GM12878 (cell line): ENCODE data around the gene C9orf72. TPM values are rescaled to one million over a fixed set of nuclear protein-coding genes. Genes with fewer than 3 reads are reported as not detected.
A peak's percentile ranks its signal among the peaks of the same experiment; 100 is the strongest.

Source experiments
- ATAC-seq: fragments of 200-7000 bp; cut with Tn5 transposase; 3 replicates; pipeline ENCODE4 v1.9.1; 2020; ENCODE audit warnings: mild to moderate bottlenecking, moderate library complexity
- BruUV-seq: library from RNA; stranded (reverse); fragments of 400-500 nt; replicated peaks from 2 replicates; lab custom pipeline; 2021; lab: Mats Ljungman, UMichigan
- CTCF ChIA-PET: fragments of 300-600 bp; sonication (Branson Sonifier 250); formaldehyde crosslinking; extraction: SDS; loops from one replicate; lab custom pipeline; 2021; ENCODE audit warnings: inconsistent platforms; lab: Yijun Ruan, JAX
- POLR2A ChIA-PET: fragments of 350-600 bp; formaldehyde crosslinking; extraction: SDS; loops from one replicate; lab custom pipeline; 2021; ENCODE audit warnings: inconsistent platforms; lab: Charles Lee
- RAD21 ChIA-PET: fragments of 300-600 bp; sonication (Branson Sonifier 250); formaldehyde crosslinking; loops from one replicate; lab custom pipeline; 2023; ENCODE audit warnings: antibody characterized with exemption; ENCODE audit not compliant: unreplicated experiment; lab: Charles Lee
- SMC1A ChIA-PET: fragments of 300-600 bp; sonication (Branson Sonifier 250); formaldehyde crosslinking; loops from one replicate; lab custom pipeline; 2023; ENCODE audit not compliant: unreplicated experiment, uncharacterized antibody; lab: Charles Lee
- DNase-seq: peaks from one replicate; pipeline ENCODE4 v3.0.0-alpha.2; 2011; ENCODE audit warnings: low read depth, low spot score
- FAIRE-seq: peaks from 3 replicates; lab custom pipeline; 2011; peaks lifted over from hg19 to GRCh38; lab: Jason Lieb, UNC
- H2AFZ ChIP-seq: 2 replicates; pipeline ENCODE4 v1.6.0; 2011; ENCODE audit warnings: low read depth, low read length, control low read depth; ENCODE audit not compliant: control insufficient read depth
- H3K27ac ChIP-seq: 2 replicates; pipeline ENCODE4 v1.5.1; 2011; ENCODE audit warnings: control low read depth; ENCODE audit not compliant: control insufficient read depth, insufficient read depth
- H3K27me3 ChIP-seq, 2 experiments: replicated peaks in 1 of 2; 2 replicates each; pipeline versions ENCODE4 v1.6.0 to v1.6.1; 2011; ENCODE audit warnings: low read length in 1 of 2; ENCODE audit not compliant: control insufficient read depth in 2 of 2, insufficient read depth in 2 of 2
- H3K36me3 ChIP-seq, 2 experiments: 2 replicates each; pipeline ENCODE4 v1.5.1; 2011; ENCODE audit warnings: low read length in 1 of 2; ENCODE audit not compliant: control insufficient read depth in 2 of 2, insufficient read depth in 2 of 2
- H3K4me1 ChIP-seq: 2 replicates; pipeline ENCODE4 v1.6.1; 2011; ENCODE audit warnings: mild to moderate bottlenecking, low read length, moderate library complexity, mixed read lengths; ENCODE audit not compliant: control insufficient read depth, insufficient read depth
- H3K4me2 ChIP-seq: 2 replicates; pipeline ENCODE4 v1.6.0; 2011; ENCODE audit warnings: control low read depth; ENCODE audit not compliant: control insufficient read depth, insufficient read depth
- H3K4me3 ChIP-seq: fragments of 200-600 bp; sonication (generic); 2 replicates; pipeline ENCODE4 v1.5.1; 2016
- H3K79me2 ChIP-seq: 2 replicates; pipeline ENCODE4 v1.6.0; 2011; ENCODE audit warnings: low read length; ENCODE audit not compliant: control insufficient read depth, insufficient read depth
- H3K9ac ChIP-seq: 2 replicates; pipeline ENCODE4 v1.8.0; 2011; ENCODE audit warnings: low read length, control low read depth, mixed read lengths; ENCODE audit not compliant: control insufficient read depth, insufficient read depth
- H3K9me3 ChIP-seq: replicated peaks from 3 replicates; pipeline ENCODE4 v1.5.1; 2011; ENCODE audit warnings: mild to moderate bottlenecking, low read length; ENCODE audit not compliant: control insufficient read depth, insufficient read depth
- H4K20me1 ChIP-seq: 2 replicates; pipeline ENCODE4 v1.6.0; 2011; ENCODE audit not compliant: control insufficient read depth, insufficient read depth
- FOXK2 ChIP-seq: fragments of 450-650 bp; IDR thresholded peaks from 2 replicates; pipeline ENCODE4 v1.6.1; 2017; ENCODE audit warnings: mild to moderate bottlenecking, moderate library complexity
- KDM1A ChIP-seq: fragments of 200-600 bp; sonication (generic); IDR thresholded peaks from 2 replicates; pipeline ENCODE4 v1.6.1; 2016; ENCODE audit warnings: borderline replicate concordance
- POLR2AphosphoS2 ChIP-seq: IDR thresholded peaks from 2 replicates; pipeline ENCODE4 v1.6.1; 2011; ENCODE audit warnings: low read depth, mild to moderate bottlenecking, low read length, improper control_type of control experiment, moderate library complexity
- RB1 ChIP-seq: fragments of 450-650 bp; formaldehyde crosslinking; IDR thresholded peaks from 2 replicates; pipeline ENCODE4 v1.6.1; 2017; ENCODE audit warnings: mild to moderate bottlenecking, borderline replicate concordance
- RUNX3 ChIP-seq: IDR thresholded peaks from 2 replicates; pipeline ENCODE4 v1.6.1; 2012; ENCODE audit warnings: low read length, inconsistent platforms
- SMC3 ChIP-seq: IDR thresholded peaks from 2 replicates; pipeline ENCODE4 v1.6.1; 2011; ENCODE audit warnings: low read length, improper control_type of control experiment, borderline replicate concordance
- ZNF207 ChIP-seq: fragments of 450-650 bp; IDR thresholded peaks from 2 replicates; pipeline ENCODE4 v1.6.1; 2014; ENCODE audit warnings: antibody characterized with exemption, mild to moderate bottlenecking, borderline replicate concordance
- WGBS: methylation state at CpG from one replicate; pipeline ENCODE4 v1.1.6; 2016; ENCODE audit warnings: low lambda C conversion rate; ENCODE audit not compliant: insufficient replicate concordance, insufficient coverage; ENCODE audit errors: missing lambda C conversion rate; 5-methylcytosine and 5-hydroxymethylcytosine counted together
- in situ Hi-C: fragments of 300-500 bp; cut with MboI; formaldehyde crosslinking; loops from 9 replicates; pipeline ENCODE4 v1.14.3; 2018; ENCODE audit warnings: mixed read lengths
- intact Hi-C: fragments of 100-400 bp; cut with micrococcal nuclease; formaldehyde crosslinking; loops from one replicate; pipeline ENCODE4 v1.14.2; 2022; ENCODE audit not compliant: unreplicated experiment
- polyA plus RNA-seq, 11 experiments: library from polyadenylated mRNA; depleted of rRNA in 4 of 11; unstranded in 6 of 11; stranded (reverse) in 5 of 11; fragments of >200 nt; fragmentation: Nextera tagmentation in 4 of 11; fragmentation: Illumina TruSeq in 1 of 11; extraction: Ambion mirVana in 4 of 11; extraction: Trizol in 1 of 11; gene quantifications; 1 replicate in 1 of 11; 2 replicates in 10 of 11; pipeline versions ENCODE4 v1.2.1 to v1.2.3, GENCODE V29; 2011 to 2016; ENCODE audit warnings: inconsistent platforms in 2 of 11, missing spikeins in 2 of 11, low read depth in 1 of 11
- total RNA-seq, 4 experiments: library from RNA; depleted of rRNA in 3 of 4; stranded (reverse); fragments of >200 nt in 3 of 4; fragmentation: Illumina TruSeq in 1 of 4; extraction: Trizol in 1 of 4; gene quantifications; 2 replicates each; pipeline versions ENCODE4 v1.2.1 to v1.2.3, GENCODE V29; 2013 to 2021
- TF ChIP-seq, protein P1 (sequence below): fragments of 450-650 bp; IDR thresholded peaks from 2 replicates; pipeline ENCODE4 v1.6.1; 2017; ENCODE audit warnings: borderline replicate concordance
- TF ChIP-seq, protein P2 (sequence below): IDR thresholded peaks from 2 replicates; pipeline ENCODE4 v1.6.1; 2012; ENCODE audit warnings: low read depth, low read length, improper control_type of control experiment
- TF ChIP-seq, protein P3 (sequence below): IDR thresholded peaks from 2 replicates; pipeline ENCODE4 v1.6.1; 2012; ENCODE audit warnings: low read depth, low read length, improper control_type of control experiment
- TF ChIP-seq, protein P4 (sequence below), 3 experiments: IDR thresholded peaks in 2 of 3; conservative IDR thresholded peaks in 1 of 3; 2 replicates each; pipeline ENCODE4 v1.5.1; 2011; ENCODE audit warnings: low read depth in 3 of 3, low read length in 3 of 3, mild to moderate bottlenecking in 3 of 3, control low read depth in 2 of 3, moderate library complexity in 2 of 3, inconsistent platforms in 1 of 3, mixed read lengths in 1 of 3; ENCODE audit not compliant: control insufficient read depth in 2 of 3, insufficient read depth in 1 of 3; ENCODE audit errors: extremely low read depth in 1 of 3

C9orf72 gene
- total and polyA plus RNA-seq, 10 of the 15 experiments (the other 5 are each of a cell fraction or from before 2014, with no cell fraction given): 4.8 to 9.0 (median 6.4) TPM

DNA sequence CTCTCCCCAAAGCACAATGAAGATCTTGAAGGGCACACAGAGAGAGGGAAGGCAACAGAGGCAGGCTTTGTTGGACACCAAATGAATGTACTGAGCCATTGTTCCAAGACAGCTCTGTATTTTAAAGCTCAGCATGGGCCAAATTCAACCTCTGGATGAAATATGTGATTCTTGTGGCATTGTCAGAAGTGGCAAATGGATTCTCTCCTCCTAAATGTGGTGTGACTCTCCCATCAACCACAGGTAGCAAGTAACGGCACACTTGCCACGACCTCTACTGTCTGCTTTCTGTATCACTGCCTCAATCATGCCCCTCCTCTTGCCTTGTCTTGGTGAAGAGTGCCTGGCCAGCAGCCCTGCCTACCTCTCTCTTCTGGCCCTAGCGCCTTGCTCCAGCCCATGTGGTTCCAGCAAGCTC, 37.6 kb downstream of the C9orf72 start:
- CTCF ChIA-PET: interaction anchor here (0.7 to 6.2 kb wide), 15 partner anchors 9 to 215 kb away, joined by 3 to 65 read pairs (median 4); no protein-coding TSS in a partner anchor

More for the DNA sequence above, 37.6 kb downstream of the C9orf72 start:
- POLR2A ChIA-PET: interaction anchor here (1.8 kb wide), 1 partner anchor 203 kb away, joined by 7 read pairs; no protein-coding TSS in a partner anchor
- Histone ChIP-seq H3K4me3 (no peak overlapping the region), H3K9ac (no peak overlapping the region), H3K36me3 (no peaks in the 10 kb centered on the region), H3K79me2 (no peaks in the 10 kb centered on the region)
- no peak for DNase-seq
- no peak for TF ChIP-seq KDM1A
- TF ChIP-seq RB1: no peak
- no peak for TF ChIP-seq ZNF207
- TF ChIP-seq RUNX3: peak; percentile 36; the same call in 1 of the 2 replicates
- TF ChIP-seq, protein P1, sequence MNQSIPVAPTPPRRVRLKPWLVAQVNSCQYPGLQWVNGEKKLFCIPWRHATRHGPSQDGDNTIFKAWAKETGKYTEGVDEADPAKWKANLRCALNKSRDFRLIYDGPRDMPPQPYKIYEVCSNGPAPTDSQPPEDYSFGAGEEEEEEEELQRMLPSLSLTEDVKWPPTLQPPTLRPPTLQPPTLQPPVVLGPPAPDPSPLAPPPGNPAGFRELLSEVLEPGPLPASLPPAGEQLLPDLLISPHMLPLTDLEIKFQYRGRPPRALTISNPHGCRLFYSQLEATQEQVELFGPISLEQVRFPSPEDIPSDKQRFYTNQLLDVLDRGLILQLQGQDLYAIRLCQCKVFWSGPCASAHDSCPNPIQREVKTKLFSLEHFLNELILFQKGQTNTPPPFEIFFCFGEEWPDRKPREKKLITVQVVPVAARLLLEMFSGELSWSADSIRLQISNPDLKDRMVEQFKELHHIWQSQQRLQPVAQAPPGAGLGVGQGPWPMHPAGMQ: no peak
- TF ChIP-seq, protein P2, sequence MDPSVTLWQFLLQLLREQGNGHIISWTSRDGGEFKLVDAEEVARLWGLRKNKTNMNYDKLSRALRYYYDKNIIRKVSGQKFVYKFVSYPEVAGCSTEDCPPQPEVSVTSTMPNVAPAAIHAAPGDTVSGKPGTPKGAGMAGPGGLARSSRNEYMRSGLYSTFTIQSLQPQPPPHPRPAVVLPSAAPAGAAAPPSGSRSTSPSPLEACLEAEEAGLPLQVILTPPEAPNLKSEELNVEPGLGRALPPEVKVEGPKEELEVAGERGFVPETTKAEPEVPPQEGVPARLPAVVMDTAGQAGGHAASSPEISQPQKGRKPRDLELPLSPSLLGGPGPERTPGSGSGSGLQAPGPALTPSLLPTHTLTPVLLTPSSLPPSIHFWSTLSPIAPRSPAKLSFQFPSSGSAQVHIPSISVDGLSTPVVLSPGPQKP: no peak
- TF ChIP-seq, protein P3, sequence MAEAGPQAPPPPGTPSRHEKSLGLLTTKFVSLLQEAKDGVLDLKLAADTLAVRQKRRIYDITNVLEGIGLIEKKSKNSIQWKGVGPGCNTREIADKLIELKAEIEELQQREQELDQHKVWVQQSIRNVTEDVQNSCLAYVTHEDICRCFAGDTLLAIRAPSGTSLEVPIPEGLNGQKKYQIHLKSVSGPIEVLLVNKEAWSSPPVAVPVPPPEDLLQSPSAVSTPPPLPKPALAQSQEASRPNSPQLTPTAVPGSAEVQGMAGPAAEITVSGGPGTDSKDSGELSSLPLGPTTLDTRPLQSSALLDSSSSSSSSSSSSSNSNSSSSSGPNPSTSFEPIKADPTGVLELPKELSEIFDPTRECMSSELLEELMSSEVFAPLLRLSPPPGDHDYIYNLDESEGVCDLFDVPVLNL: no peak
- peak; percentile 41; the same call in 1 of the 2 replicates for TF ChIP-seq SMC3
- no peak for TF ChIP-seq FOXK2
- TF ChIP-seq POLR2AphosphoS2: no peak
- TF ChIP-seq, protein P4, sequence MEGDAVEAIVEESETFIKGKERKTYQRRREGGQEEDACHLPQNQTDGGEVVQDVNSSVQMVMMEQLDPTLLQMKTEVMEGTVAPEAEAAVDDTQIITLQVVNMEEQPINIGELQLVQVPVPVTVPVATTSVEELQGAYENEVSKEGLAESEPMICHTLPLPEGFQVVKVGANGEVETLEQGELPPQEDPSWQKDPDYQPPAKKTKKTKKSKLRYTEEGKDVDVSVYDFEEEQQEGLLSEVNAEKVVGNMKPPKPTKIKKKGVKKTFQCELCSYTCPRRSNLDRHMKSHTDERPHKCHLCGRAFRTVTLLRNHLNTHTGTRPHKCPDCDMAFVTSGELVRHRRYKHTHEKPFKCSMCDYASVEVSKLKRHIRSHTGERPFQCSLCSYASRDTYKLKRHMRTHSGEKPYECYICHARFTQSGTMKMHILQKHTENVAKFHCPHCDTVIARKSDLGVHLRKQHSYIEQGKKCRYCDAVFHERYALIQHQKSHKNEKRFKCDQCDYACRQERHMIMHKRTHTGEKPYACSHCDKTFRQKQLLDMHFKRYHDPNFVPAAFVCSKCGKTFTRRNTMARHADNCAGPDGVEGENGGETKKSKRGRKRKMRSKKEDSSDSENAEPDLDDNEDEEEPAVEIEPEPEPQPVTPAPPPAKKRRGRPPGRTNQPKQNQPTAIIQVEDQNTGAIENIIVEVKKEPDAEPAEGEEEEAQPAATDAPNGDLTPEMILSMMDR (IDR thresholded peaks at IDR 0.05 in 2 of 3, conservative IDR thresholded peaks at IDR 0.05 in 1 of 3; ENCODE audit: control insufficient read depth in 2 of 3, extremely low read depth in 1 of 3, insufficient read depth in 1 of 3, low read depth in 3 of 3, low read length in 3 of 3): peak; percentile 33 to 49 (median 47); a peak in 4 of 6 replicates
- TF ChIP-seq, all 136 proteins: peak for 3
- H3K4me2 ChIP-seq: no peak overlapping the region
- FAIRE-seq: no peak
- SMC1A ChIA-PET: interaction anchor here (0.6 to 11.1 kb wide), 9 partner anchors 10 to 489 kb away, joined by 3 to 89 read pairs (median 3); no protein-coding TSS in a partner anchor
- 0% methylated on average over 3 of the region's 3 CpGs for WGBS
- H3K9me3 ChIP-seq: no peaks in the 10 kb centered on the region
- no peak overlapping the region for H2AFZ ChIP-seq
- no TSS peak for BruUV-seq
- peaks cover 10% of the 10 kb centered on the region for H3K4me1 ChIP-seq
- intact Hi-C loops (no loop called here), in situ Hi-C loops (no loop called here)
- H3K27ac ChIP-seq: no peak overlapping the region
- RAD21 ChIA-PET: interaction anchor here (1.4 to 6.3 kb wide), 3 partner anchors 11 to 204 kb away, joined by 3 to 62 read pairs (median 10); no protein-coding TSS in a partner anchor
- H4K20me1 ChIP-seq: no peaks in the 10 kb centered on the region
- ATAC-seq: peak; percentile 79
- no peaks in the 10 kb centered on the region for H3K27me3 ChIP-seq
